GM12878 (cell line): Measurements from ENCODE around the gene DAZAP1. TPM values are rescaled to one million over a fixed set of nuclear protein-coding genes. Genes with fewer than 3 reads are reported as not detected.

Experiments used
- ATF2 ChIP-seq: IDR thresholded peaks from 2 replicates; pipeline ENCODE4 v1.6.1; 2012; ENCODE audit warnings: low read length, inconsistent platforms
- FOS ChIP-seq: IDR thresholded peaks from 3 replicates; pipeline ENCODE4 v1.6.1; 2011; ENCODE audit warnings: borderline replicate concordance; ENCODE audit not compliant: insufficient read length; ENCODE audit errors: extremely low read depth
- HDAC2 ChIP-seq: fragments of 200-600 bp; sonication (generic); IDR thresholded peaks from 2 replicates; pipeline ENCODE4 v1.6.1; 2017
- JUNB ChIP-seq: IDR thresholded peaks from 2 replicates; pipeline ENCODE4 v1.6.1; 2016; ENCODE audit warnings: antibody characterized with exemption, mild to moderate bottlenecking
- NFYA ChIP-seq: IDR thresholded peaks from 2 replicates; pipeline ENCODE4 v1.6.1; 2011; ENCODE audit warnings: low read depth, mild to moderate bottlenecking, low read length, improper control_type of control experiment, borderline replicate concordance
- NFYB ChIP-seq: IDR thresholded peaks from 2 replicates; pipeline ENCODE4 v1.6.1; 2011; ENCODE audit warnings: low read depth, mild to moderate bottlenecking, low read length, improper control_type of control experiment, moderate library complexity; ENCODE audit not compliant: insufficient read depth
- NR2C2 ChIP-seq: IDR thresholded peaks from 2 replicates; pipeline ENCODE4 v1.6.1; 2011; ENCODE audit warnings: borderline replicate concordance, low read depth; ENCODE audit not compliant: control insufficient read depth, insufficient read length
- RAD51 ChIP-seq: fragments of 450-650 bp; IDR thresholded peaks from 2 replicates; pipeline ENCODE4 v1.6.1; 2016; ENCODE audit warnings: moderate library complexity, mild to moderate bottlenecking, inconsistent platforms
- SMAD1 ChIP-seq: fragments of 450-650 bp; IDR thresholded peaks from 2 replicates; pipeline ENCODE4 v1.6.1; 2018; ENCODE audit warnings: mild to moderate bottlenecking, low read depth; ENCODE audit not compliant: partially characterized antibody
- SMARCA5 ChIP-seq: fragments of 450-650 bp; IDR thresholded peaks from 2 replicates; pipeline ENCODE4 v1.6.1; 2017; ENCODE audit warnings: mild to moderate bottlenecking
- SREBF1 ChIP-seq: IDR thresholded peaks from 2 replicates; pipeline ENCODE4 v1.6.1; 2012; ENCODE audit warnings: mild to moderate bottlenecking, low read length
- STAT3 ChIP-seq: IDR thresholded peaks from 2 replicates; pipeline ENCODE4 v1.6.1; 2011; ENCODE audit warnings: low read depth, low read length, improper control_type of control experiment
- TAF1 ChIP-seq: IDR thresholded peaks from 2 replicates; pipeline ENCODE4 v1.6.1; 2011; ENCODE audit warnings: mild to moderate bottlenecking, low read depth, low read length, borderline replicate concordance
- TARDBP ChIP-seq: IDR thresholded peaks from 2 replicates; pipeline ENCODE4 v1.6.1; 2016; ENCODE audit warnings: borderline replicate concordance
- WRNIP1 ChIP-seq: IDR thresholded peaks from 2 replicates; pipeline ENCODE4 v1.6.1; 2011; ENCODE audit warnings: low read depth, low read length, improper control_type of control experiment, borderline replicate concordance
- YY1 ChIP-seq: IDR thresholded peaks from 2 replicates; pipeline ENCODE4 v1.6.1; 2011; ENCODE audit warnings: low read depth, mild to moderate bottlenecking, low read length
- ZSCAN29 ChIP-seq: fragments of 450-650 bp; IDR thresholded peaks from 2 replicates; pipeline ENCODE4 v1.6.1; 2017; ENCODE audit warnings: mild to moderate bottlenecking, moderate library complexity
- polyA plus RNA-seq, 11 experiments: library from polyadenylated mRNA; depleted of rRNA in 4 of 11; unstranded in 6 of 11; stranded (reverse) in 5 of 11; fragments of >200 nt; fragmentation: Nextera tagmentation in 4 of 11; fragmentation: Illumina TruSeq in 1 of 11; extraction: Ambion mirVana in 4 of 11; extraction: Trizol in 1 of 11; gene quantifications; 1 replicate in 1 of 11; 2 replicates in 10 of 11; pipeline versions ENCODE4 v1.2.1 to v1.2.3, GENCODE V29; 2011 to 2016; ENCODE audit warnings: inconsistent platforms in 2 of 11, missing spikeins in 2 of 11, low read depth in 1 of 11
- total RNA-seq, 4 experiments: library from RNA; depleted of rRNA in 3 of 4; stranded (reverse); fragments of >200 nt in 3 of 4; fragmentation: Illumina TruSeq in 1 of 4; extraction: Trizol in 1 of 4; gene quantifications; 2 replicates each; pipeline versions ENCODE4 v1.2.1 to v1.2.3, GENCODE V29; 2013 to 2021
- TF ChIP-seq, protein P1 (sequence below): fragments of 450-650 bp; IDR thresholded peaks from 2 replicates; pipeline ENCODE4 v1.6.1; 2017; ENCODE audit warnings: mild to moderate bottlenecking, moderate library complexity
- TF ChIP-seq, protein P2 (sequence below): IDR thresholded peaks from 2 replicates; pipeline ENCODE4 v1.6.1; 2011; ENCODE audit warnings: borderline replicate concordance, low read depth, mild to moderate bottlenecking, moderate library complexity, mixed read lengths, low read length; ENCODE audit not compliant: insufficient read depth; ENCODE audit errors: extremely low read length
- TF ChIP-seq, protein P3 (sequence below): fragments of 450-650 bp; IDR thresholded peaks from 2 replicates; pipeline ENCODE4 v1.6.1; 2017; ENCODE audit warnings: borderline replicate concordance

The DAZAP1 gene
- total and polyA plus RNA-seq, 10 of the 15 experiments (the other 5 are each of a cell fraction or from before 2014, with no cell fraction given): 9.9 to 240 (median 92.3) TPM

- TF ChIP-seq, protein P1, sequence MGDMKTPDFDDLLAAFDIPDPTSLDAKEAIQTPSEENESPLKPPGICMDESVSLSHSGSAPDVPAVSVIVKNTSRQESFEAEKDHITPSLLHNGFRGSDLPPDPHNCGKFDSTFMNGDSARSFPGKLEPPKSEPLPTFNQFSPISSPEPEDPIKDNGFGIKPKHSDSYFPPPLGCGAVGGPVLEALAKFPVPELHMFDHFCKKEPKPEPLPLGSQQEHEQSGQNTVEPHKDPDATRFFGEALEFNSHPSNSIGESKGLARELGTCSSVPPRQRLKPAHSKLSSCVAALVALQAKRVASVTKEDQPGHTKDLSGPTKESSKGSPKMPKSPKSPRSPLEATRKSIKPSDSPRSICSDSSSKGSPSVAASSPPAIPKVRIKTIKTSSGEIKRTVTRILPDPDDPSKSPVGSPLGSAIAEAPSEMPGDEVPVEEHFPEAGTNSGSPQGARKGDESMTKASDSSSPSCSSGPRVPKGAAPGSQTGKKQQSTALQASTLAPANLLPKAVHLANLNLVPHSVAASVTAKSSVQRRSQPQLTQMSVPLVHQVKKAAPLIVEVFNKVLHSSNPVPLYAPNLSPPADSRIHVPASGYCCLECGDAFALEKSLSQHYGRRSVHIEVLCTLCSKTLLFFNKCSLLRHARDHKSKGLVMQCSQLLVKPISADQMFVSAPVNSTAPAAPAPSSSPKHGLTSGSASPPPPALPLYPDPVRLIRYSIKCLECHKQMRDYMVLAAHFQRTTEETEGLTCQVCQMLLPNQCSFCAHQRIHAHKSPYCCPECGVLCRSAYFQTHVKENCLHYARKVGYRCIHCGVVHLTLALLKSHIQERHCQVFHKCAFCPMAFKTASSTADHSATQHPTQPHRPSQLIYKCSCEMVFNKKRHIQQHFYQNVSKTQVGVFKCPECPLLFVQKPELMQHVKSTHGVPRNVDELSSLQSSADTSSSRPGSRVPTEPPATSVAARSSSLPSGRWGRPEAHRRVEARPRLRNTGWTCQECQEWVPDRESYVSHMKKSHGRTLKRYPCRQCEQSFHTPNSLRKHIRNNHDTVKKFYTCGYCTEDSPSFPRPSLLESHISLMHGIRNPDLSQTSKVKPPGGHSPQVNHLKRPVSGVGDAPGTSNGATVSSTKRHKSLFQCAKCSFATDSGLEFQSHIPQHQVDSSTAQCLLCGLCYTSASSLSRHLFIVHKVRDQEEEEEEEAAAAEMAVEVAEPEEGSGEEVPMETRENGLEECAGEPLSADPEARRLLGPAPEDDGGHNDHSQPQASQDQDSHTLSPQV: no peak
- TF ChIP-seq YY1 (peak; percentile 95), TARDBP (peak; percentile 61; the same call in 1 of the 2 replicates), TAF1 (peak; percentile 100), RAD51 (no peak), FOS (no peak), ZSCAN29 (peak; percentile 87), NR2C2 (no peak), STAT3 (no peak), HDAC2 (no peak), WRNIP1 (no peak), ATF2 (no peak), SMAD1 (peak; percentile 49), SREBF1 (no peak), NFYB (no peak), NFYA (no peak), SMARCA5 (peak; percentile 77; the same call in 1 of the 2 replicates), JUNB (no peak)
- TF ChIP-seq, protein P2, sequence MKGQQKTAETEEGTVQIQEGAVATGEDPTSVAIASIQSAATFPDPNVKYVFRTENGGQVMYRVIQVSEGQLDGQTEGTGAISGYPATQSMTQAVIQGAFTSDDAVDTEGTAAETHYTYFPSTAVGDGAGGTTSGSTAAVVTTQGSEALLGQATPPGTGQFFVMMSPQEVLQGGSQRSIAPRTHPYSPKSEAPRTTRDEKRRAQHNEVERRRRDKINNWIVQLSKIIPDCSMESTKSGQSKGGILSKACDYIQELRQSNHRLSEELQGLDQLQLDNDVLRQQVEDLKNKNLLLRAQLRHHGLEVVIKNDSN: no peak
- TF ChIP-seq, protein P3, sequence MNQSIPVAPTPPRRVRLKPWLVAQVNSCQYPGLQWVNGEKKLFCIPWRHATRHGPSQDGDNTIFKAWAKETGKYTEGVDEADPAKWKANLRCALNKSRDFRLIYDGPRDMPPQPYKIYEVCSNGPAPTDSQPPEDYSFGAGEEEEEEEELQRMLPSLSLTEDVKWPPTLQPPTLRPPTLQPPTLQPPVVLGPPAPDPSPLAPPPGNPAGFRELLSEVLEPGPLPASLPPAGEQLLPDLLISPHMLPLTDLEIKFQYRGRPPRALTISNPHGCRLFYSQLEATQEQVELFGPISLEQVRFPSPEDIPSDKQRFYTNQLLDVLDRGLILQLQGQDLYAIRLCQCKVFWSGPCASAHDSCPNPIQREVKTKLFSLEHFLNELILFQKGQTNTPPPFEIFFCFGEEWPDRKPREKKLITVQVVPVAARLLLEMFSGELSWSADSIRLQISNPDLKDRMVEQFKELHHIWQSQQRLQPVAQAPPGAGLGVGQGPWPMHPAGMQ: peak; percentile 57
Measured at GRCh38 chr19:1438035-1438932, 30.9 kb downstream of the DAZAP1 start, which contains the start of gene RPS15 (continued).
